HG02981 (cell line): Measurements from ENCODE around the gene B3GAT1.
A peak's percentile ranks its signal among the peaks of the same experiment; 100 is the strongest.

Source experiments
- ATAC-seq: cut with Tn5 transposase; IDR thresholded peaks from one replicate; pipeline ENCODE4 v1.9.1; 2021; ENCODE audit warnings: mild to moderate bottlenecking, moderate library complexity; ENCODE audit not compliant: unreplicated experiment

Gene B3GAT1

DNA sequence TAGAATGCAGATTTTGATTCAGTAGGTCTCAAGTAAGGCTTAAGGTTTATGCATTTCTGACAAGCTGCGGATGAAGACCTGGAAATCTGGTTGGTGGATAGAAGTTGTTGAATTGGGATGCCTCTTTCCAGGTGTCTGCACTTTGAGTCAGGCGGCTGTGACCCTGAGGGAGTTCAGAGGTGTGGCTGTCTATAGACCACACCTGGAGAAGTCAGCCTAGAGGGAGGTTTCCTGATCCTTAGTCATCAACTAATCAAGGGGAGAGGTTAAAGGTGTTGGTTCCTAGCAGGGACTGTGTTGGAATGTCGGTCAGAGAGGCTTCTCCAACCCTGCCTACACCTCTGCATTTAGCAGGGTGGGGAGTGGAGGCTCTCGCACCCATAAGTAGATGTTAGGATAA lies 72.3 kb downstream of the B3GAT1 start:
- ATAC-seq = no peak

DNA sequence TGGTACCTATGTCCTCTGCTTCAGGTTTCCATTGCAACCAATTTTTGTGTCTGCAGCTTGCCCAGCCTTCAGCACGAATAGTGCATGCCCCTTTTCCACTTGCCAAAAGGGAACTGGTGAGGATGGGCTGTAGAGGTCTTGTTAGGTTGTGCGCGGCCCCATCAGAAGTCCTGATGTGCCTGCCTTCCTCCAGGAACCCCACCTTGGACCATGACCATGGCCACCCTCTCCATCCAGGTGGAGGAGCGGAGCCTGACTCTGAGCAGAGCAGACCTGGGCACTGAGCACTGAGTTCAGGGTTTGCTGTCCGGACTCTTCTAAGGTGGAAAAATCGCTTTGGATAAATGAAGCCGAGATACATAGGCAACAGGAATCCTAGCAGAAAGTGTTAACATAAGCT lies 73.4 kb downstream of the B3GAT1 start:
- no peak for ATAC-seq

GRCh38 chr11:134338068-134338467 lies 74.0 kb downstream of the B3GAT1 start:
- ATAC-seq = no peak

DNA sequence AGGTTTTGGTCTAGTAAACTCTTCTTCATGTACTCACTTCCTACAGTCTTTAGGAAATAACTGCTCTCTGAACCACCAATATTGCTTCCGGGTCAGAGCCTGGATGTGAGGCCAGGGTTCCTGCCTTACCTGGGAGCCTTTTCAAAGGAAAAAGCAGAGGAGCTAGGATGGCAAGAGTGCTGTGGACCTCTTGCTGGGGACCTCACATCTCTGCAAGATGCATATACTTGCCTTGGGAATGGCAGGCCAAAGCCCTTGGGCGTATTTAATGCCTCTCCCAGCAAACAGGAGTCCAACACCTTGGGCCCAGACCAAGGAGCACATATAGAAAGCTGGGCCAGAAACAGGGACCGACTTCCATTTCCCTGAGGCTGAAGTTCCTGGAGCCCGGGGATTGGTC lies 75.0 kb downstream of the B3GAT1 start:
- ATAC-seq = no peak

DNA sequence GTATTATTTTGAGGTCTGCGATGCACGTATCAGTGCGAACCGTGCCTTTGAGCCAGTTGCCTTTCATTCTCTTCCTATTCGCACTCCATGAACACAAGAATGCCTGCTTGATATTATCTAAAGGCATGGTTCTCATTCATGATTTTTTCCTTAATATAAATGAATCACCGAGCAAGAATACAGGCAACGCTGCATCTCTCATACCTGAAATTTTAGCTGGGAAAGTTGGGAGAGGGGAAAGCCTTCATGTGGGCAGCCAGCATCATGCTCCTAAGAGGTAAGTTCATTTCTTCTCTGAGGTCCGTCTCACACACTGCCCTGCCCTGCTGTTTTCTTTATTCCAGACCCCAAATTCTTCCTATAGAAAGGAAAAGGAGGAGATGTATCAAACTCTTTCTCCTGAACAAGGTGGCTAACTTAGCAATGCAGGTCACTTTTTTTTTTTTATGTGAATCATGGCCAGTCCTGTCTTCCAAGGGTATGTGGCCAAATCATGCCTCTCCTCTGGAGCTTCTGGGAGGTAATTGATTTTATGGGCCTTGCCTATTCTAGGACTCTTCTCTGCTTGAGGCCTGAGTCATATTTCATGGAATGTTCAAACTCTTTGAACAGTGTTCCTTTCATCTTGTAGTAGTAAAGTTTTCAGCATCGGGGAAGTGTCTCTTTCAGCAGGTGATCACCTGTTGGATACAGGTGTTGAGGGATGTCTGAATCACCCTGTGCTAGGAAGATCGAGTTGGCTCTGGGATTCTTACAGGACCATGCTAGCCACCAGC lies 77.1 kb downstream of the B3GAT1 start:
- no peak for ATAC-seq

GRCh38 chr11:134333946-134334345 lies 78.1 kb downstream of the B3GAT1 start:
- ATAC-seq = no peak

- ATAC-seq = no peak
Measured at GRCh38 chr11:134333312-134333711, 78.7 kb downstream of the B3GAT1 start.

- no peak for ATAC-seq
Measured at GRCh38 chr11:134332782-134333181, 79.3 kb downstream of the B3GAT1 start.

GRCh38 chr11:134332189-134332631 lies 79.8 kb downstream of the B3GAT1 start:
- ATAC-seq = peak; percentile 21

DNA sequence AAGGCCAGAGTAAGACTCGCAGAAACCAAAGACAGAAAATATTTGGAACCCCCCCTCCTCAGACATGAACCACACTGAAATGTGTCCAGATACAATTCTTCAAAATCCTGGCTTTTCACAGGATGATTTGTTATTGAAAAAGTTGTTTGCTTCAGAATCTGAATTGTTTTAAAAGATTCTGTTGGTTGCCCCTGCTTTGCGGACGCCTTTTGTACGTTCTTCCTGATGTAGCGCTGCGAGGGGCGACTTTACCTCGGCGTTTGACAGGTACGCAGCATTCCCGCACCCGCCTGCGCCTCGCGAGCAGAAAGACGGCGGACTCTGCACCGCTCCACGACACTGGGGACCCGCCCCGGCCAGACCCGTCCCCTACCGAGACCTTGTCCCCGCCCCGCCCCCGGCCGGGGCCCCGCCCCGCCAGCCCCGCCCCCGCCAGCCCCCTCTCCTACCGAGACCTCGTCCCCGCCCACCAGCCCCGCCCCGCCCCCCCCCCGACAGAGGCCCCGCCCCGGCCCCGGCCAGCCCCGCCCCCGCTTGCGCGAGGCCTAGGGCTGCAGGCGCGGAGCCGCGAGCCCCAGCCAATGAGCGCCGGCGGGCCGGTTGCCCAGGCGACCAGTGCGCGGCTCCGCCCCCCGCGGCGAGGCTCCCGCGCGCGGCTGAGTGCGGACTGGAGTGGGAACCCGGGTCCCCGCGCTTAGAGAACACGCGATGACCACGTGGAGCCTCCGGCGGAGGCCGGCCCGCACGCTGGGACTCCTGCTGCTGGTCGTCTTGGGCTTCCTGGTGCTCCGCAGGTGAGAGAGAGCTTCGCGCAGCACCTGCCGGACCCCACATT lies 80.5 kb downstream of the B3GAT1 start, which contains the start of gene GLB1L2:
Gene GLB1L2, plus strand, starts transcription at position 635 of the 835 bp plus-strand sequence. Its CDS starts 74 bp downstream, at position 709.
- peak; percentile 86 for ATAC-seq

- no peak for ATAC-seq
Measured at GRCh38 chr11:134330611-134331353, 81.3 kb downstream of the B3GAT1 start.
